OCI-LY3 (cell line): ENCODE measurements around the gene SNRPD1.

Experiments
- H2AFZ ChIP-seq: fragments of 200-600, 300-600 bp; shearing (Covaris generic); 2 replicates; pipeline ENCODE4 v1.6.0; 2014; ENCODE audit warnings: antibody characterized with exemption, low read depth, low read length
- H3K27ac ChIP-seq: fragments of 200-600, 300-600 bp; sonication (generic); 2 replicates; pipeline ENCODE4 v1.5.1; 2014; ENCODE audit warnings: mild to moderate bottlenecking, low read length, moderate library complexity, mixed read lengths
- H3K27me3 ChIP-seq: fragments of 200-600, 300-600 bp; sonication (generic); 2 replicates; pipeline ENCODE4 v1.6.1; 2014; ENCODE audit warnings: low read depth, low read length, mixed read lengths
- H3K36me3 ChIP-seq: fragments of 200-600, 300-600 bp; sonication (generic); replicated peaks from 2 replicates; pipeline ENCODE3; 2014; ENCODE audit warnings: low read depth, low read length, mixed read lengths
- H3K4me1 ChIP-seq: fragments of 300-600, 200-600 bp; sonication (generic); 2 replicates; pipeline ENCODE4 v1.6.1; 2014; ENCODE audit warnings: low read length, mixed read lengths
- H3K4me2 ChIP-seq: fragments of 200-600, 300-600 bp; sonication (generic); 2 replicates; pipeline ENCODE4 v1.6.1; 2014; ENCODE audit warnings: low read length, mixed read lengths
- H3K4me3 ChIP-seq: fragments of 300-600, 200-600 bp; sonication (generic); 2 replicates; pipeline ENCODE4 v1.5.1; 2014; ENCODE audit warnings: antibody characterized with exemption, mild to moderate bottlenecking, low read length, moderate library complexity
- H3K79me2 ChIP-seq: fragments of 300-600, 200-600 bp; shearing (Covaris generic); 2 replicates; pipeline ENCODE4 v1.6.1; 2014; ENCODE audit warnings: mild to moderate bottlenecking, low read length, mixed read lengths
- H3K9ac ChIP-seq: fragments of 300-600, 200-600 bp; shearing (Covaris generic); 2 replicates; pipeline ENCODE4 v1.6.0; 2014; ENCODE audit warnings: mild to moderate bottlenecking, low read length, moderate library complexity
- H3K9me3 ChIP-seq: fragments of 200-600, 300-600 bp; shearing (Covaris generic); 2 replicates; pipeline ENCODE4 v1.6.1; 2014; ENCODE audit warnings: low read length, mixed read lengths; ENCODE audit not compliant: insufficient read depth
- H4K20me1 ChIP-seq: fragments of 200-600, 300-600 bp; sonication (generic); 2 replicates; pipeline ENCODE4 v1.6.1; 2016; ENCODE audit warnings: low read length, mixed read lengths; ENCODE audit not compliant: insufficient read depth
- CTCF ChIP-seq: fragments of 200-600, 300-600 bp; sonication (generic); IDR thresholded peaks from 2 replicates; pipeline ENCODE4 v1.5.1; 2014; ENCODE audit warnings: antibody characterized with exemption, low read length, low read depth
- EZH2phosphoT487 ChIP-seq: fragments of 200-600 bp; shearing (Covaris generic); IDR thresholded peaks from 2 replicates; pipeline ENCODE4 v1.6.1; 2018; ENCODE audit warnings: antibody characterized with exemption, mixed run types, low read depth

The SNRPD1 gene

DNA sequence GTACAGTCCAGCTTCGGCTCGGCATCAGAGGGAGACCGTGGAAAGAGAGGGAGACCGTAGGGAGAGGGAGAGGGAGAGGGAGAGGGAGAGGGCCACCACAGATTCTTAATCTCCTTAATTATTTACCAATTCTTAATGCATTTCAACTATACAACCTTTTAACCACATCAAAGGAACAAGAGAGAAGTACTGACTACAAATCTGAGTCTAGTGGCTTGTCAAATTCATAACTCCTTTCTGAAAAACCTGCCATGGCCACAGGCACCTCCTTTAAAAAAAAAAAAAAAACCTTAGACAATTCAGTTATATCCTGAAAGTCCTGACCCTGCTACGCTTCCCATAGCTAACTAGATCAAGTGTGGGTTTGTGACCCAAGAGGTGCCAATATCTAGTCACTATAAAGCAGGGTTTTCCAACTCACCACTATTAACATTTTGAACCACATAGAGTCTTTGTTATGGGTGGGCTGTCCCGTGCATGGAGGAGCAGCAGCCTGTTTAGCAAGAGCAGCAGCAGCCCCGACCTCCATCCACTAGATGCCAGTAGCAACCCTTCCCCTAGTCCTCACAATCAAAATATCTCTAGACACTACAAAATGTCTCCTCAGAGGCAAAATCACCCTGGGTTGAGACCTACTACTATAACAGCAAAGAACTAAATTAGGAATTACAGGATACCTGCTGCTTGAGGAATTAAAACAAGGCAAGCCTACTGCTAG lies 18.4 kb upstream of the SNRPD1 start:
- TF ChIP-seq EZH2phosphoT487, result no peak
- TF ChIP-seq CTCF, result peak; percentile 23
- Histone ChIP-seq H3K27ac (no peak overlapping the region), H3K4me1 (peaks cover 15% of the 10 kb centered on the region; the same call in 1 of the 2 replicates), H3K79me2 (peaks cover 81% of the 10 kb centered on the region), H3K27me3 (no peaks in the 10 kb centered on the region), H3K9ac (no peak overlapping the region), H3K9me3 (no peaks in the 10 kb centered on the region), H3K4me2 (no peak overlapping the region), H4K20me1 (peaks cover 40% of the 10 kb centered on the region), H3K36me3 (peaks cover 28% of the 10 kb centered on the region), H2AFZ (no peak overlapping the region), H3K4me3 (no peak overlapping the region)

DNA sequence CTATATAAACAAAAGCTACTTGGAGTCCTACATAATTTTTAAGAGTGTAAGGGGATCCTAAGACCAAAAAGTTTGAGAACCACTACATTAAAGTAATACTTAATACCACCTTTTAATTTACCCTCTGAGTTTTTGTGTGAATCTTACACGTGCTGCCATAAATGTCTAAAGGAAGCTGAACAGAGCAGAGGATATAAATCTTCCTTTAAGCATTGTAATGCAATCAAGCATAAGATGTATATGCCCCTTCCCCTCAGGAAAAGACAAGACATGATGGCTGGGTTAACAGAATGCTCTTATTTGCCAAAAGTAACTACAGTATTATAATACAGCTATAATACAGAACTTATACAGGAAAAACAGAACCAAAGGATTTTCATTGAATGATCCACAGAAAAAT lies 14.5 kb upstream of the SNRPD1 start:
- H3K4me3 ChIP-seq, result peak overlapping the region; percentile 97; the same call in 1 of the 2 replicates

GRCh38 chr18:21598726-21599584 lies 13.2 kb upstream of the SNRPD1 start:
- 0 out of 2 replicates have a peak overlapping the region, but pooled peaks have one; percentile 14 for H2AFZ ChIP-seq

More for the DNA sequence above, 14.5 kb upstream of the SNRPD1 start:
- Histone ChIP-seq H4K20me1 (peaks cover 24% of the 10 kb centered on the region), H3K4me1 (peaks cover 29% of the 10 kb centered on the region), H2AFZ (no peak overlapping the region), H3K27me3 (no peaks in the 10 kb centered on the region), H3K36me3 (peaks cover 18% of the 10 kb centered on the region), H3K9me3 (no peaks in the 10 kb centered on the region), H3K79me2 (peaks cover 74% of the 10 kb centered on the region), H3K9ac (no peak overlapping the region), H3K27ac (no peak overlapping the region), H3K4me2 (peak overlapping the region; percentile 78)
- TF ChIP-seq EZH2phosphoT487, result no peak
- no peak for TF ChIP-seq CTCF

More at GRCh38 chr18:21598726-21599584, 13.2 kb upstream of the SNRPD1 start:
- peaks cover 30% of the 10 kb centered on the region for H3K4me1 ChIP-seq
- no peaks in the 10 kb centered on the region for H3K9me3 ChIP-seq
- H3K4me2 ChIP-seq, result peak overlapping the region; percentile 78
- peaks cover 67% of the 10 kb centered on the region for H3K79me2 ChIP-seq
- peak overlapping the region; percentile 97 for H3K4me3 ChIP-seq
- peak overlapping the region; percentile 97 for H3K9ac ChIP-seq
- TF ChIP-seq CTCF (no peak), EZH2phosphoT487 (no peak)
- peaks cover 20% of the 10 kb centered on the region for H4K20me1 ChIP-seq
- peak overlapping the region; percentile 88 for H3K27ac ChIP-seq
- no peaks in the 10 kb centered on the region for H3K27me3 ChIP-seq
- H3K36me3 ChIP-seq, result peaks cover 13% of the 10 kb centered on the region
